HCT116 (cell line): ENCODE measurements around the gene PRAMEF12.

Experiments
- CTCF ChIP-seq, 3 experiments: fragments of 200-600 bp in 1 of 3; sonication (generic) in 1 of 3; IDR thresholded peaks in 2 of 3; conservative IDR thresholded peaks in 1 of 3; 2 replicates each; pipeline ENCODE4 v1.5.1; 2012 to 2017; ENCODE audit warnings: low read depth in 2 of 3, low read length in 2 of 3, antibody characterized with exemption in 1 of 3, borderline replicate concordance in 1 of 3, control low read depth in 1 of 3, mild to moderate bottlenecking in 1 of 3, mixed read lengths in 1 of 3, mixed run types in 1 of 3, moderate library complexity in 1 of 3; ENCODE audit not compliant: insufficient read depth in 1 of 3
- EZH2 ChIP-seq: fragments of 200-600 bp; sonication (generic); IDR thresholded peaks from 2 replicates; pipeline ENCODE4 v1.6.1; 2017; ENCODE audit warnings: antibody characterized with exemption, mixed run types
- POLR2A ChIP-seq: IDR thresholded peaks from 2 replicates; pipeline ENCODE4 v1.7.0; 2011; ENCODE audit warnings: borderline replicate concordance; ENCODE audit not compliant: insufficient read depth, insufficient read length; ENCODE audit errors: extremely low read depth

- TF ChIP-seq POLR2A: no peak
- no peak for TF ChIP-seq CTCF (IDR thresholded peaks at IDR 0.05 in 2 of 3, conservative IDR thresholded peaks at IDR 0.05 in 1 of 3; ENCODE audit: borderline replicate concordance in 1 of 3, insufficient read depth in 1 of 3, low read depth in 2 of 3, low read length in 2 of 3)
- no peak for TF ChIP-seq EZH2
Observed at GRCh38 chr1:12811409-12811784, 37.9 kb downstream of the PRAMEF12 start.
